ENCODE measurements around the gene CHST11. TPM values are rescaled to one million over a fixed set of nuclear protein-coding genes. Genes with fewer than 3 reads are reported as not detected.

The CHST11 gene
- total RNA-seq, 1 experiment from 2014 or later = 6.7 TPM

GRCh38 chr12:104748356-104748755 is 291.6 kb downstream of the CHST11 start:
- no peak overlapping the region for H3T11ph ChIP-seq (ENCODE audit: low read length)
- H4K8ac ChIP-seq (replicated peaks; ENCODE audit: insufficient read length, low read depth, low read length) = no peak overlapping the region
- Mint-ChIP-seq H3K9me3 (no peaks in the 10 kb centered on the region), H3K4me3 (no peak overlapping the region), H3K27ac (peak overlapping the region in 2 of 3 experiments; percentile 25 to 45; a peak in 1 of 7 replicates), H3K4me1 (peaks cover 32 to 44% of the 10 kb centered on the region in 2 experiments), H3K36me3 (ENCODE audit: insufficient read depth in 1 of 3, low read depth in 3 of 3) (no peaks in the 10 kb centered on the region), H3K27me3 (ENCODE audit: low read depth) (no peaks in the 10 kb centered on the region)
- no peak overlapping the region for H2BK120ac ChIP-seq (ENCODE audit: low read depth, low read length, poor library complexity, severe bottlenecking)
- H2AK5ac ChIP-seq (ENCODE audit: insufficient read length, low read length) = no peak overlapping the region
- H3K4me1 ChIP-seq (ENCODE audit: insufficient read depth, low read length) = peaks cover 6% of the 10 kb centered on the region; the same call in 1 of the 2 replicates
- no peak overlapping the region for H3K23ac ChIP-seq (ENCODE audit: insufficient read length, low read depth, low read length)
- H3K4me2 ChIP-seq (ENCODE audit: insufficient read depth, insufficient read length, low read length) = no peak overlapping the region
- H3K9me3 ChIP-seq (ENCODE audit: control insufficient read depth, low read depth, low read length) = no peaks in the 10 kb centered on the region
- WGBS (ENCODE audit: extremely low coverage, insufficient read length, low lambda C conversion rate) = no CpG with 5 or more reads among the region's 7 CpGs
- H3K23me2 ChIP-seq (ENCODE audit: insufficient read length, low read depth, low read length, poor library complexity, severe bottlenecking) = no peaks in the 10 kb centered on the region
- H3K14ac ChIP-seq (ENCODE audit: insufficient read depth, low read length) = no peak overlapping the region
- H3K9ac ChIP-seq (ENCODE audit: extremely low read depth, insufficient read length, low read length) = no peak overlapping the region
- H3K27me3 ChIP-seq (ENCODE audit: insufficient read depth, low read length) = no peaks in the 10 kb centered on the region
- H4K5ac ChIP-seq (ENCODE audit: insufficient read length, low read depth, low read length) = no peak overlapping the region
- no peak overlapping the region for H3K56ac ChIP-seq (ENCODE audit: insufficient read length, low read depth, low read length)
- no peak overlapping the region for H4K91ac ChIP-seq (ENCODE audit: insufficient read length, low read depth, low read length)
- no peaks in the 10 kb centered on the region for H4K20me1 ChIP-seq (ENCODE audit: control insufficient read depth, insufficient read depth, insufficient read length)
- DNase-seq = no peak
- TF ChIP-seq, protein P1, sequence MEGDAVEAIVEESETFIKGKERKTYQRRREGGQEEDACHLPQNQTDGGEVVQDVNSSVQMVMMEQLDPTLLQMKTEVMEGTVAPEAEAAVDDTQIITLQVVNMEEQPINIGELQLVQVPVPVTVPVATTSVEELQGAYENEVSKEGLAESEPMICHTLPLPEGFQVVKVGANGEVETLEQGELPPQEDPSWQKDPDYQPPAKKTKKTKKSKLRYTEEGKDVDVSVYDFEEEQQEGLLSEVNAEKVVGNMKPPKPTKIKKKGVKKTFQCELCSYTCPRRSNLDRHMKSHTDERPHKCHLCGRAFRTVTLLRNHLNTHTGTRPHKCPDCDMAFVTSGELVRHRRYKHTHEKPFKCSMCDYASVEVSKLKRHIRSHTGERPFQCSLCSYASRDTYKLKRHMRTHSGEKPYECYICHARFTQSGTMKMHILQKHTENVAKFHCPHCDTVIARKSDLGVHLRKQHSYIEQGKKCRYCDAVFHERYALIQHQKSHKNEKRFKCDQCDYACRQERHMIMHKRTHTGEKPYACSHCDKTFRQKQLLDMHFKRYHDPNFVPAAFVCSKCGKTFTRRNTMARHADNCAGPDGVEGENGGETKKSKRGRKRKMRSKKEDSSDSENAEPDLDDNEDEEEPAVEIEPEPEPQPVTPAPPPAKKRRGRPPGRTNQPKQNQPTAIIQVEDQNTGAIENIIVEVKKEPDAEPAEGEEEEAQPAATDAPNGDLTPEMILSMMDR (conservative IDR thresholded peaks at IDR 0.05) = no peak
- H3K18ac ChIP-seq (ENCODE audit: insufficient read length, low read depth, low read length) = no peak overlapping the region
- H3K79me1 ChIP-seq (ENCODE audit: insufficient read depth, low read depth, low read length, poor library complexity, severe bottlenecking) = no peaks in the 10 kb centered on the region
- H2BK12ac ChIP-seq (ENCODE audit: insufficient read length, low read depth, low read length) = no peak overlapping the region
- H2AFZ ChIP-seq (ENCODE audit: low read length) = no peak overlapping the region
- no peak overlapping the region for H3K27ac ChIP-seq (ENCODE audit: insufficient read length, low read depth, low read length)
- H2BK15ac ChIP-seq (ENCODE audit: low read depth, low read length) = no peak overlapping the region
- no peak overlapping the region for H3K4ac ChIP-seq (ENCODE audit: low read depth, low read length)
- H2BK5ac ChIP-seq (ENCODE audit: insufficient read length, low read length) = no peak overlapping the region
- no peak overlapping the region for H2BK20ac ChIP-seq (ENCODE audit: low read depth, low read length, poor library complexity, severe bottlenecking)
- no peaks in the 10 kb centered on the region for H3K79me2 ChIP-seq (ENCODE audit: insufficient read depth, low read length)
